OCI-LY7 (cell line): ENCODE results near the gene HOXB6. TPM values are rescaled to one million over a fixed set of nuclear protein-coding genes. Genes with fewer than 3 reads are reported as not detected.

ENCODE experiments used
- BruUV-seq: library from RNA; stranded (reverse); fragments of 400-500 nt; replicated peaks from 2 replicates; lab custom pipeline; 2021; lab: Mats Ljungman, UMichigan
- CTCF ChIA-PET: fragments of 300-600 bp; sonication (Branson Sonifier 250); formaldehyde crosslinking; loops from one replicate; lab custom pipeline; 2022; ENCODE audit warnings: antibody characterized with exemption; ENCODE audit not compliant: unreplicated experiment; lab: Charles Lee
- POLR2A ChIA-PET: fragments of 300-600 bp; sonication (Branson Sonifier 250); formaldehyde crosslinking; loops from one replicate; lab custom pipeline; 2022; ENCODE audit warnings: antibody characterized with exemption; lab: Charles Lee
- DNase-seq: peaks from one replicate; pipeline ENCODE4 v3.0.0-alpha.2; 2015; ENCODE audit warnings: low spot score
- H2AFZ ChIP-seq: fragments of 200-600 bp; sonication (generic), shearing (Covaris generic); 2 replicates; pipeline ENCODE4 v1.6.1; 2014; ENCODE audit warnings: mild to moderate bottlenecking, antibody characterized with exemption, low read length, moderate library complexity
- H3K27ac ChIP-seq: fragments of 200-600 bp; sonication (generic); 2 replicates; pipeline ENCODE4 v1.5.1; 2014; ENCODE audit warnings: mixed run types, low read depth, mild to moderate bottlenecking, moderate library complexity, low read length, inconsistent platforms; ENCODE audit not compliant: poor library complexity, severe bottlenecking
- H3K36me3 ChIP-seq: fragments of 200-600 bp; sonication (generic); 2 replicates; pipeline ENCODE4 v1.6.1; 2014; ENCODE audit warnings: mild to moderate bottlenecking, antibody characterized with exemption, low read length, moderate library complexity, mixed read lengths; ENCODE audit not compliant: insufficient read depth
- H3K4me1 ChIP-seq: fragments of 200-600 bp; sonication (generic); 2 replicates; pipeline ENCODE4 v1.5.1; 2014; ENCODE audit warnings: mild to moderate bottlenecking, low read length; ENCODE audit not compliant: insufficient read depth, poor library complexity, severe bottlenecking
- H3K4me2 ChIP-seq: fragments of 200-600 bp; sonication (generic); 2 replicates; pipeline ENCODE4 v1.6.1; 2014; ENCODE audit warnings: mild to moderate bottlenecking, low read length
- H3K4me3 ChIP-seq: fragments of 200-600 bp; sonication (generic); 2 replicates; pipeline ENCODE4 v1.5.1; 2014; ENCODE audit warnings: mild to moderate bottlenecking, low read depth, low read length; ENCODE audit not compliant: poor library complexity, severe bottlenecking
- H3K79me2 ChIP-seq: fragments of 200-600 bp; sonication (generic); 2 replicates; pipeline ENCODE4 v1.6.1; 2016; ENCODE audit warnings: low read depth, mild to moderate bottlenecking, low read length, moderate library complexity, mixed read lengths; ENCODE audit not compliant: insufficient read depth
- H3K9me2 ChIP-seq: fragments of 200-600 bp; sonication (generic); 2 replicates; pipeline ENCODE4 v1.6.1; 2016; ENCODE audit warnings: mild to moderate bottlenecking, low read length, mixed read lengths; ENCODE audit not compliant: insufficient read depth
- H3K9me3 ChIP-seq: fragments of 200-600 bp; sonication (generic); 2 replicates; pipeline ENCODE4 v1.6.1; 2014; ENCODE audit warnings: mild to moderate bottlenecking, mixed run types, low read length, mixed read lengths
- H4K20me1 ChIP-seq: fragments of 200-600 bp; sonication (generic); 2 replicates; pipeline ENCODE4 v1.6.1; 2014; ENCODE audit warnings: mild to moderate bottlenecking, antibody characterized with exemption, low read length, moderate library complexity, mixed read lengths; ENCODE audit not compliant: insufficient read depth
- CTCF ChIP-seq: fragments of 200-600 bp; sonication (generic); conservative IDR thresholded peaks from 2 replicates; pipeline ENCODE4 v1.5.1; 2014; ENCODE audit warnings: mild to moderate bottlenecking, antibody characterized with exemption, low read length, moderate library complexity, mixed read lengths
- EZH2phosphoT487 ChIP-seq: fragments of 200-600 bp; sonication (generic); IDR thresholded peaks from 2 replicates; pipeline ENCODE4 v1.6.1; 2018; ENCODE audit warnings: low read depth, borderline replicate concordance, mild to moderate bottlenecking, mixed run types, antibody characterized with exemption, low read length, moderate library complexity, mixed read lengths
- intact Hi-C: fragments of 100-400 bp; cut with micrococcal nuclease; formaldehyde crosslinking; loops from one replicate; pipeline ENCODE4 v1.10.0; 2022; ENCODE audit not compliant: unreplicated experiment
- total RNA-seq, 2 experiments: library from RNA; depleted of rRNA in 1 of 2; stranded (reverse); fragments of >200 nt in 1 of 2; shearing (Covaris generic) in 1 of 2; gene quantifications; 2 replicates each; pipeline ENCODE4 v1.2.3, GENCODE V29; 2014 to 2022

Gene HOXB6
- total RNA-seq, 2 experiments from 2014 or later = not detected

- TF ChIP-seq EZH2phosphoT487 = no peak
- TF ChIP-seq CTCF = no peak
- Histone ChIP-seq H3K4me2 (no peak overlapping the region), H3K4me3 (no peak overlapping the region), H3K36me3 (peaks cover 12% of the 10 kb centered on the region; the same call in 1 of the 2 replicates), H3K9me3 (no peaks in the 10 kb centered on the region), H2AFZ (no peak overlapping the region), H3K27ac (no peak overlapping the region), H4K20me1 (no peaks in the 10 kb centered on the region), H3K4me1 (no peaks in the 10 kb centered on the region), H3K9me2 (no peaks in the 10 kb centered on the region), H3K79me2 (no peaks in the 10 kb centered on the region)
- ChIA-PET POLR2A (interaction anchor here (0.7 kb wide), 1 partner anchor 495 kb away, joined by 3 read pairs; no protein-coding TSS in a partner anchor), CTCF (interaction anchor here (0.6 kb wide), 1 partner anchor 29 kb away, joined by 6 read pairs; no protein-coding TSS in a partner anchor)
- no TSS peak for BruUV-seq
- intact Hi-C loops = no loop called here
- no peak for DNase-seq
These were observed 56.8 kb downstream of the HOXB6 start for GRCh38 chr17:48547808-48548522.

- Histone ChIP-seq H3K9me2 (no peaks in the 10 kb centered on the region), H3K9me3 (no peaks in the 10 kb centered on the region), H3K4me3 (no peak overlapping the region), H3K36me3 (peaks cover 12% of the 10 kb centered on the region; the same call in 1 of the 2 replicates), H3K4me2 (no peak overlapping the region), H3K79me2 (no peaks in the 10 kb centered on the region), H3K4me1 (no peaks in the 10 kb centered on the region), H4K20me1 (no peaks in the 10 kb centered on the region), H2AFZ (no peak overlapping the region), H3K27ac (no peak overlapping the region)
- ChIA-PET CTCF (no interaction called here), POLR2A (interaction anchor here (0.6 to 0.7 kb wide), 4 partner anchors 12 to 496 kb away, joined by 3 read pairs; no protein-coding TSS in a partner anchor)
- no peak for DNase-seq
- no TSS peak for BruUV-seq
- TF ChIP-seq EZH2phosphoT487 (no peak), CTCF (no peak)
- intact Hi-C loops = no loop called here
These were observed 57.6 kb downstream of the HOXB6 start for GRCh38 chr17:48546924-48547807.
